Activated naive CD8-positive, alpha-beta T cell treated with anti-CD3 and anti-CD28 coated beads, Interleukin-2, amount 10 ng/mL, durations not matched to agents 7 days and 5 days (primary cell): ENCODE results near the gene INTS2. TPM values are rescaled to one million over a fixed set of nuclear protein-coding genes. Genes with fewer than 3 reads are reported as not detected.

ENCODE experiments used
- ATAC-seq: fragments of 150-1000 bp; cut with Tn5 transposase; one replicate; pipeline ENCODE4 v1.10.0; 2021; ENCODE audit warnings: low read depth, moderate library complexity
- POLR2A ChIA-PET: fragments of 350-600 bp; sonication (Branson Sonifier 250); formaldehyde crosslinking; loops from one replicate; lab custom pipeline; 2021; ENCODE audit warnings: antibody characterized with exemption; lab: Charles Lee
- DNase-seq: peaks from one replicate; pipeline ENCODE4 v3.0.0; 2021
- H3K27ac Mint-ChIP-seq: one replicate; pipeline ENCODE4 v1.8.0; 2022; ENCODE audit warnings: mild to moderate bottlenecking, mixed read lengths
- H3K27me3 Mint-ChIP-seq: one replicate; pipeline ENCODE4 v1.8.0; 2022; ENCODE audit warnings: mild to moderate bottlenecking, moderate library complexity, mixed read lengths
- H3K36me3 Mint-ChIP-seq: one replicate; pipeline ENCODE4 v1.8.0; 2021; ENCODE audit warnings: mild to moderate bottlenecking, mixed read lengths
- H3K4me1 Mint-ChIP-seq: one replicate; pipeline ENCODE4 v1.8.0; 2021; ENCODE audit warnings: mixed read lengths
- H3K4me3 Mint-ChIP-seq: one replicate; pipeline ENCODE4 v1.8.0; 2022; ENCODE audit warnings: mild to moderate bottlenecking, moderate library complexity, mixed read lengths
- H3K9me3 Mint-ChIP-seq: one replicate; pipeline ENCODE4 v1.8.0; 2021; ENCODE audit warnings: mixed read lengths
- total RNA-seq, 2 experiments: library from RNA; stranded (reverse); gene quantifications; one replicate each; pipeline ENCODE4 v1.2.3, GENCODE V29; 2021

INTS2 gene
- total RNA-seq, 2 experiments from 2014 or later, result 20.7 to 22.3 TPM

- ATAC-seq (no peak), DNase-seq (no peak)
- H3K4me1 Mint-ChIP-seq, result no peaks in the 10 kb centered on the region
- H3K27ac Mint-ChIP-seq, result no peak overlapping the region
- no peaks in the 10 kb centered on the region for H3K27me3 Mint-ChIP-seq
- H3K4me3 Mint-ChIP-seq, result no peak overlapping the region
- no peaks in the 10 kb centered on the region for H3K9me3 Mint-ChIP-seq
- peaks cover 12% of the 10 kb centered on the region for H3K36me3 Mint-ChIP-seq
- POLR2A ChIA-PET, result interaction anchor here (2.2 kb wide), 1 partner anchor 17 kb away, joined by 9 read pairs; the partner anchor contains the start of gene BRIP1
Observed at GRCh38 chr17:61880589-61881102, 47.1 kb downstream of the INTS2 start.

- Mint-ChIP-seq H3K27me3 (no peaks in the 10 kb centered on the region), H3K4me1 (no peaks in the 10 kb centered on the region), H3K36me3 (peaks cover 11% of the 10 kb centered on the region), H3K4me3 (no peak overlapping the region), H3K9me3 (no peaks in the 10 kb centered on the region), H3K27ac (no peak overlapping the region)
- DNase-seq (no peak), ATAC-seq (no peak)
- POLR2A ChIA-PET, result interaction anchor here (2.2 kb wide), 1 partner anchor 16 kb away, joined by 9 read pairs; the partner anchor contains the start of gene BRIP1
Observed at GRCh38 chr17:61878984-61879612, 48.7 kb downstream of the INTS2 start.

GRCh38 chr17:61878520-61878919 is 49.3 kb downstream of the INTS2 start:
- Mint-ChIP-seq H3K4me1 (no peaks in the 10 kb centered on the region), H3K27ac (no peak overlapping the region), H3K4me3 (no peak overlapping the region), H3K27me3 (no peaks in the 10 kb centered on the region), H3K9me3 (no peaks in the 10 kb centered on the region), H3K36me3 (peaks cover 12% of the 10 kb centered on the region)
- no peak for ATAC-seq
- POLR2A ChIA-PET, result no interaction called here
- no peak for DNase-seq

GRCh38 chr17:61877837-61878236 is 49.9 kb downstream of the INTS2 start:
- Mint-ChIP-seq H3K4me1 (no peaks in the 10 kb centered on the region), H3K27me3 (no peaks in the 10 kb centered on the region), H3K9me3 (no peaks in the 10 kb centered on the region), H3K4me3 (no peak overlapping the region), H3K36me3 (peaks cover 14% of the 10 kb centered on the region), H3K27ac (no peak overlapping the region)
- POLR2A ChIA-PET, result no interaction called here
- ATAC-seq (no peak), DNase-seq (no peak)

GRCh38 chr17:61875804-61876203 is 52.0 kb downstream of the INTS2 start:
- H3K27me3 Mint-ChIP-seq, result no peaks in the 10 kb centered on the region

GRCh38 chr17:61875285-61875684 is 52.5 kb downstream of the INTS2 start:
- peaks cover 14% of the 10 kb centered on the region for H3K36me3 Mint-ChIP-seq
- no peaks in the 10 kb centered on the region for H3K9me3 Mint-ChIP-seq
- POLR2A ChIA-PET, result no interaction called here
- H3K4me1 Mint-ChIP-seq, result no peaks in the 10 kb centered on the region
- H3K27me3 Mint-ChIP-seq, result no peaks in the 10 kb centered on the region
- no peak for ATAC-seq
- H3K27ac Mint-ChIP-seq, result no peak overlapping the region
- H3K4me3 Mint-ChIP-seq, result no peak overlapping the region
- DNase-seq, result no peak

More at GRCh38 chr17:61875804-61876203, 52.0 kb downstream of the INTS2 start:
- Mint-ChIP-seq H3K4me1 (no peaks in the 10 kb centered on the region), H3K36me3 (peaks cover 14% of the 10 kb centered on the region), H3K27ac (no peak overlapping the region), H3K9me3 (no peaks in the 10 kb centered on the region), H3K4me3 (no peak overlapping the region)
- ATAC-seq (no peak), DNase-seq (no peak)
- POLR2A ChIA-PET, result no interaction called here

GRCh38 chr17:61874075-61874474 is 53.7 kb downstream of the INTS2 start:
- no peak overlapping the region for H3K27ac Mint-ChIP-seq
- no peaks in the 10 kb centered on the region for H3K9me3 Mint-ChIP-seq
- no peaks in the 10 kb centered on the region for H3K4me1 Mint-ChIP-seq
- H3K36me3 Mint-ChIP-seq, result peaks cover 14% of the 10 kb centered on the region
- no peak overlapping the region for H3K4me3 Mint-ChIP-seq
- no peak for DNase-seq
- H3K27me3 Mint-ChIP-seq, result no peaks in the 10 kb centered on the region
- POLR2A ChIA-PET, result interaction anchor here (0.6 to 1.6 kb wide), 2 partner anchors 11 kb away, joined by 4 to 5 read pairs; partner anchors contain the start of gene BRIP1
- no peak for ATAC-seq

- POLR2A ChIA-PET, result no interaction called here
- DNase-seq (no peak), ATAC-seq (no peak)
- Mint-ChIP-seq H3K27me3 (no peaks in the 10 kb centered on the region), H3K4me3 (no peak overlapping the region), H3K9me3 (no peaks in the 10 kb centered on the region), H3K27ac (no peak overlapping the region), H3K4me1 (no peaks in the 10 kb centered on the region), H3K36me3 (peaks cover 15% of the 10 kb centered on the region)
Observed at GRCh38 chr17:61872099-61872498, 55.7 kb downstream of the INTS2 start.

GRCh38 chr17:61869138-61869537 is 58.6 kb downstream of the INTS2 start:
- H3K27ac Mint-ChIP-seq, result no peak overlapping the region

GRCh38 chr17:61868074-61868473 is 59.7 kb downstream of the INTS2 start:
- ATAC-seq (no peak), DNase-seq (no peak)
- Mint-ChIP-seq H3K27ac (no peak overlapping the region), H3K36me3 (peaks cover 9% of the 10 kb centered on the region), H3K9me3 (no peaks in the 10 kb centered on the region), H3K4me1 (peaks cover 6% of the 10 kb centered on the region), H3K4me3 (no peak overlapping the region), H3K27me3 (no peaks in the 10 kb centered on the region)
- POLR2A ChIA-PET, result no interaction called here

More at GRCh38 chr17:61869138-61869537, 58.6 kb downstream of the INTS2 start:
- no peak overlapping the region for H3K4me3 Mint-ChIP-seq
- H3K4me1 Mint-ChIP-seq, result no peaks in the 10 kb centered on the region
- no peaks in the 10 kb centered on the region for H3K27me3 Mint-ChIP-seq
- H3K9me3 Mint-ChIP-seq, result no peaks in the 10 kb centered on the region
- POLR2A ChIA-PET, result no interaction called here
- ATAC-seq, result no peak
- DNase-seq, result no peak
- H3K36me3 Mint-ChIP-seq, result peaks cover 11% of the 10 kb centered on the region

GRCh38 chr17:61867033-61867432 is 60.7 kb downstream of the INTS2 start:
- Mint-ChIP-seq H3K27me3 (no peaks in the 10 kb centered on the region), H3K9me3 (no peaks in the 10 kb centered on the region), H3K27ac (no peak overlapping the region), H3K4me1 (peaks cover 8% of the 10 kb centered on the region), H3K36me3 (peaks cover 8% of the 10 kb centered on the region), H3K4me3 (no peak overlapping the region)
- ATAC-seq (no peak), DNase-seq (no peak)
- POLR2A ChIA-PET, result no interaction called here

- peak overlapping the region; percentile 96 for H3K4me3 Mint-ChIP-seq
- POLR2A ChIA-PET, result interaction anchor here (0.6 to 3.2 kb wide), 14 partner anchors 9 to 1251 kb away, joined by 3 to 29 read pairs (median 4); partner anchors contain the start of genes INTS2 and MED13
- no peaks in the 10 kb centered on the region for H3K27me3 Mint-ChIP-seq
Observed at GRCh38 chr17:61863801-61864126, 64.0 kb downstream of the INTS2 start.

GRCh38 chr17:61862975-61863800 is 64.6 kb downstream of the INTS2 start, which contains the start of gene BRIP1:
Gene BRIP1 (minus strand): TSS chr17:61863528. CDS start chr17:61861539, 1,989 bp downstream.
- Mint-ChIP-seq H3K27me3 (no peaks in the 10 kb centered on the region), H3K9me3 (no peaks in the 10 kb centered on the region), H3K4me1 (peaks cover 26% of the 10 kb centered on the region), H3K27ac (peak within 1 kb of the TSS; percentile 95), H3K36me3 (peaks cover 8% of the 10 kb centered on the region), H3K4me3 (peak within 1 kb of the TSS; percentile 96)
- DNase-seq, result peak; percentile 85
- ATAC-seq, result peak; percentile 96
- POLR2A ChIA-PET, result interaction anchor here (0.5 to 3.2 kb wide), 21 partner anchors 9 to 1251 kb away, joined by 3 to 29 read pairs (median 3); partner anchors contain the start of genes INTS2 and MED13

More at GRCh38 chr17:61863801-61864126, 64.0 kb downstream of the INTS2 start:
- Mint-ChIP-seq H3K9me3 (no peaks in the 10 kb centered on the region), H3K36me3 (peaks cover 9% of the 10 kb centered on the region), H3K4me1 (peaks cover 25% of the 10 kb centered on the region), H3K27ac (peak overlapping the region; percentile 95)
- peak; percentile 2 for ATAC-seq
- no peak for DNase-seq
